Measurements from ENCODE around the gene NAA16.

Gene NAA16

DNA sequence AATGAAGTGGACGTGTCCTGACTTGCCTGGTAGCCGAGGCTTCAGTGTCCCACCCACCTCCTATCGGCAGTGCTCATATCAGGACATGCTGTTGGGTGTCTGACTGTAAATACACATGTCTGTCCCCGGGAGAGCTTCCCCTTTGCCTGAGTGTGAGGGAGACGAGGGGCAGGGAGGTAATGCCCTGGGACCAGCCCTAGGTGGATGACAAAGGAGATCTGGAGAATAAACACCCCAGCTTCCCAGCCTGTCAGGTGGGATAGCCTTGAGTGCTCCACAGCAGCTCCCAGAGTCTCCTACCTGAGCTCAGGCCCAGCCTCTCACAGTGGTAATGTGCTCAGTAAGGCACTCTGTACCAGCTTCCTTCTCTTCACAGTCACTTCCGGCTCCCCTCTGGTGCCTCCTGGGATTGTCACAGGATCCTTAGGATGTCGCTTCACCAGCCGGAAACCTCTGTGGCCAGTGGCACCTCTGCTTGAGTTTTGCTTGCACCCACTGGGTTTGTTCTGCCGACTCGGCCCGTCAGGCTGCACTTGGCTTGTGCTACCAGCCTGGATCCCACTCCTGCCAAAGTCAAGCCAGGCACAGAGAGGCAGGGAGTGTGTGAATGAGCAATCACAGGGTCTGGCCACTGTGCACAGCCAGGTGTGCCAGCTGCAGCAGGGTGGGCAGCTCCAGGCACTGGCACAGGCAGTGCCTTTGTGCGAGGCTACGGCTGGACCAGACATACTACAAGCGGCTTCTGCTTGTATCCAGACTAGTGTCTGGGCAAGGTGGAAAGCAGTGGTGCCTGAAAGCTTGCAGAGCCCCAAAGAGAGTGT, 91.8 kb downstream of the NAA16 start:
- TF ChIP-seq, protein P1, sequence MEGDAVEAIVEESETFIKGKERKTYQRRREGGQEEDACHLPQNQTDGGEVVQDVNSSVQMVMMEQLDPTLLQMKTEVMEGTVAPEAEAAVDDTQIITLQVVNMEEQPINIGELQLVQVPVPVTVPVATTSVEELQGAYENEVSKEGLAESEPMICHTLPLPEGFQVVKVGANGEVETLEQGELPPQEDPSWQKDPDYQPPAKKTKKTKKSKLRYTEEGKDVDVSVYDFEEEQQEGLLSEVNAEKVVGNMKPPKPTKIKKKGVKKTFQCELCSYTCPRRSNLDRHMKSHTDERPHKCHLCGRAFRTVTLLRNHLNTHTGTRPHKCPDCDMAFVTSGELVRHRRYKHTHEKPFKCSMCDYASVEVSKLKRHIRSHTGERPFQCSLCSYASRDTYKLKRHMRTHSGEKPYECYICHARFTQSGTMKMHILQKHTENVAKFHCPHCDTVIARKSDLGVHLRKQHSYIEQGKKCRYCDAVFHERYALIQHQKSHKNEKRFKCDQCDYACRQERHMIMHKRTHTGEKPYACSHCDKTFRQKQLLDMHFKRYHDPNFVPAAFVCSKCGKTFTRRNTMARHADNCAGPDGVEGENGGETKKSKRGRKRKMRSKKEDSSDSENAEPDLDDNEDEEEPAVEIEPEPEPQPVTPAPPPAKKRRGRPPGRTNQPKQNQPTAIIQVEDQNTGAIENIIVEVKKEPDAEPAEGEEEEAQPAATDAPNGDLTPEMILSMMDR (conservative IDR thresholded peaks at IDR 0.05; ENCODE audit: control insufficient read depth, insufficient read depth, low read depth, low read length), result no peak
- DNase-seq (ENCODE audit: low read depth), result no peak
- no peak overlapping the region for H3K4me3 ChIP-seq (ENCODE audit: control insufficient read depth, low read depth, low read length)

DNA sequence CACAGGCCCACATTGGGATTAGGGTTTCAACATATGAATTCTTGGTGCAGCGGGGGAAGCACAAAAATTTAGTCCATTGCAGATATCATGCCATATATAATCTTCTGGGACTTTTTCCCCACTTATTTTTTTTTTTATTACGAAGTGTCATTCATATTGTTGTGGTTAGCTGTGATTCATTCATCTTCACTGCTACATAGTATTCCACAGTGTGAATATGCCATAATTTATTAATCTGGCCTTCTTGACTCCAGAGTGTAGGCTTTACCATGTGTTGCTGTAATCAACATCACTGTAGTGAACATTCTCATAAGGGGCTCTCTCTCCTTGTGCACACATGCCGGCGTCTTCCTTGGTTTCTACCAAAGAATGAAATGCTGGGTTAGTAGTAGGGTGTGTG, 92.9 kb downstream of the NAA16 start:
- no peak for DNase-seq (ENCODE audit: low read depth)
- H3K4me3 ChIP-seq (ENCODE audit: control insufficient read depth, low read depth, low read length), result no peak overlapping the region
- TF ChIP-seq, protein P1 (conservative IDR thresholded peaks at IDR 0.05; ENCODE audit: control insufficient read depth, insufficient read depth, low read depth, low read length), result no peak

DNA sequence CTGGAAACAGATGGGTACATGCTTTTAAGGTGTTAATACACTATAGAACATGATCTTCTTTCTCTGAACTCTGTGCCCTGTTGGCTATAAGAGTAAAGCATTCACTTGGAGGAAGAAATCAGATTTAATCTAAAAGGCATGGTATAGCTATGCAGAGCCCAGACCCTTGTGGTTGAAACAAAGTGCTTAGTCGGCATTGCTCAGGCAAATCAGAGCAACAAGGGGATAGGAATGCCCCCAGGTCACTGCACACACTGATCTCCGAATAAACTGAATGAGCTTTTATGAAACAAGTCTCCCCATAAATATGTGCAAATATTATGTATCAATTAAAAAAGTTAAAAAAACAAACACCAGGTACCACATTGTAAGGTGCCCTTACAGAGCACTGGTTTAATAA, 94.3 kb downstream of the NAA16 start:
- TF ChIP-seq, protein P1 (conservative IDR thresholded peaks at IDR 0.05; ENCODE audit: control insufficient read depth, insufficient read depth, low read depth, low read length), result no peak
- DNase-seq (ENCODE audit: low read depth), result no peak
- H3K4me3 ChIP-seq (ENCODE audit: control insufficient read depth, low read depth, low read length), result no peak overlapping the region

DNA sequence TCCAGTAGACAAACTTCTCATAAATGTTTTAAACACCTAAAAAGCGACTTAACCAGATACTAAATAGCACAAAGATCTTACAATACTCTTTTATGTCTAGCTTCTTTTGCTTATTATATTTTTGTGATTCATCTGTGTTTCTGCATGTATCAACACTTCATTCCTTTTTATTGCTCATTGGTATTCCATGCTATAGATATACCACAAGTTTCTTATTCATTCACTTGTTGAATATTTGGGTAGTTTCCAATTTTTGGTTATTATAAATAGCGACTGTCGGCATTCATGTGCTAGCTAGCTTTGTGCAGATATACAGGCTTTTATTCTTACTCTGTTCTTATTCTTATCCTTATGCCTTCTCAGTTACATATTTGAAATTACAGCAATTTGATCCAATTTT, 96.3 kb downstream of the NAA16 start:
- H3K4me3 ChIP-seq (ENCODE audit: control insufficient read depth, low read depth, low read length), result no peak overlapping the region
- peak; percentile 42 for DNase-seq (ENCODE audit: low read depth)

DNA sequence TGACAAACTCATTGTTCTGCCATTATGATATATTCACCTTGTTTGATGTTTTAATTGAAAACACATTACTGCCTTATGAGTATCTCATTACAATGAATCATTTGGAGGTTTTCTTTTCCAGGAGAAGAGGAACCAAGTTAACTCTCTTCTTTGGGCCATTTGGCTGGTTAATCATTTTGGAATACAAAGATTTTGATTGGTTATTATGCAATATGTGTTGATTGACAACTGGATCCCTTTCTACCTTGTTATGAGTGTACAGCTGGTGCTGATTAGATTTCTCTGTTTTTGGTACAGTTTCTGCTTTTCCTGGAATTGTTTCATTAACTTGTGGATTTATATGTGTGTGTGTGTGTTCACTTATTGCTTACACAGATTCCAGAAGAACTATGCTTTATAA, 97.1 kb downstream of the NAA16 start:
- DNase-seq (ENCODE audit: low read depth), result peak; percentile 62
- H3K4me3 ChIP-seq (ENCODE audit: control insufficient read depth, low read depth, low read length), result no peak overlapping the region
- TF ChIP-seq, protein P1 (conservative IDR thresholded peaks at IDR 0.05; ENCODE audit: control insufficient read depth, insufficient read depth, low read depth, low read length), result no peak

More for the DNA sequence above, 96.3 kb downstream of the NAA16 start:
- TF ChIP-seq, protein P1 (conservative IDR thresholded peaks at IDR 0.05; ENCODE audit: control insufficient read depth, insufficient read depth, low read depth, low read length), result no peak

DNA sequence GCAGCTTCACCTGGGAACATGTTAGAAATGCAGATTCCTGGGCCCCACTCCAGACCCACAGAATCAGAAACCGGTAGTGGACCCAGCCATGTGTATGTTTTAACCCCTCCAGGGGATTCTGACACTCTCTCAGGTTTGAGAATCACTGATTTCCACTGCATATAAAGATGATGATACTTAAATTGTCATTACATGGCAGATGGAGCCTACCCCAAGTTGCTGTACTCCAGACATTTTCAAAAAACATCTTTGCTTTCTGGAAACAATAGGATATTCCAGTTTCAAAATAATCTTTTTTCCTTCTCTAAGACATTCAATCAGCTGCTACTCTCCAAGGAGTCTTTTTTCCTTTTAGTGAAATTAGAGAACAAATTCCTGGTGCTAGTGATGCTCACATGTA, 97.7 kb downstream of the NAA16 start:
- TF ChIP-seq, protein P1 (conservative IDR thresholded peaks at IDR 0.05; ENCODE audit: control insufficient read depth, insufficient read depth, low read depth, low read length), result no peak
- no peak for DNase-seq (ENCODE audit: low read depth)
- H3K4me3 ChIP-seq (ENCODE audit: control insufficient read depth, low read depth, low read length), result no peak overlapping the region
